GM10248 (cell line): ENCODE results near the gene TMC5.

Experiments
- CTCF ChIA-PET: fragments of 300-600 bp; sonication (Branson Sonifier 250); formaldehyde crosslinking; extraction: SDS; loops from one replicate; lab custom pipeline; 2021; ENCODE audit warnings: antibody characterized with exemption; lab: Yijun Ruan, JAX
- POLR2A ChIA-PET: fragments of 350-650 bp; sonication (Branson Sonifier 250); formaldehyde crosslinking; extraction: SDS; loops from one replicate; lab custom pipeline; 2020; ENCODE audit warnings: antibody characterized with exemption; lab: Yijun Ruan, JAX
- DNase-seq: peaks from one replicate; pipeline ENCODE4 v3.0.0; 2012; ENCODE audit errors: extremely low spot score
- CTCF ChIP-seq: IDR thresholded peaks from 2 replicates; pipeline ENCODE4 v1.5.1; 2012; ENCODE audit warnings: mild to moderate bottlenecking, low read depth; ENCODE audit errors: extremely low read depth, missing control alignments, control extremely low read depth

The TMC5 gene

GRCh38 chr16:19523184-19523558 lies 105.5 kb downstream of the TMC5 start:
- POLR2A ChIA-PET = no interaction called here
- CTCF ChIA-PET = no interaction called here
- DNase-seq = no peak
- no peak for TF ChIP-seq CTCF

GRCh38 chr16:19523559-19524355 lies 106.1 kb downstream of the TMC5 start, which contains the start of gene CCP110:
Gene CCP110 (plus strand): TSS chr16:19523942. CDS start chr16:19527882, 3,940 bp downstream.
- POLR2A ChIA-PET = no interaction called here
- CTCF ChIA-PET = interaction anchor here (1.0 to 2.6 kb wide), 5 partner anchors 14 to 438 kb away, joined by 3 to 12 read pairs (median 3); partner anchors contain the start of gene VPS35L
- DNase-seq = peak; percentile 93
- no peak for TF ChIP-seq CTCF

- POLR2A ChIA-PET = no interaction called here
- no peak for DNase-seq
- no peak for TF ChIP-seq CTCF
- CTCF ChIA-PET = interaction anchor here (1.0 to 2.6 kb wide), 5 partner anchors 13 to 438 kb away, joined by 3 to 12 read pairs (median 3); partner anchors contain the start of gene VPS35L
Measured at GRCh38 chr16:19524356-19524615, 106.6 kb downstream of the TMC5 start.

GRCh38 chr16:19524616-19525384 lies 107.1 kb downstream of the TMC5 start:
- CTCF ChIA-PET = interaction anchor here (1.0 to 2.6 kb wide), 6 partner anchors 13 to 439 kb away, joined by 3 to 12 read pairs (median 3); partner anchors contain the start of gene VPS35L
- peak; percentile 20 for DNase-seq
- no peak for TF ChIP-seq CTCF
- POLR2A ChIA-PET = no interaction called here

GRCh38 chr16:19525385-19525723 lies 107.7 kb downstream of the TMC5 start:
- ChIA-PET POLR2A (no interaction called here), CTCF (interaction anchor here (1.4 to 2.6 kb wide), 3 partner anchors 12 to 30 kb away, joined by 3 to 12 read pairs (median 3); partner anchors contain the start of gene VPS35L)
- DNase-seq = no peak
- TF ChIP-seq CTCF = no peak

GRCh38 chr16:19527161-19527560 lies 109.5 kb downstream of the TMC5 start:
- DNase-seq = no peak
- ChIA-PET CTCF (interaction anchor here (0.9 to 1.3 kb wide), 2 partner anchors 15 to 27 kb away, joined by 3 to 5 read pairs; no protein-coding TSS in a partner anchor), POLR2A (no interaction called here)
- TF ChIP-seq CTCF = no peak
